Activated CD4-positive, alpha-beta T cell treated with anti-CD3 and anti-CD28 coated beads, Interleukin-2, amount 50 U/mL, for 1 hour (primary cell): ENCODE results near the gene FNBP1L.

Experiments
- DNase-seq: peaks from one replicate; pipeline ENCODE4 v3.0.0-alpha.2; 2020

FNBP1L gene

GRCh38 chr1:93495911-93496310 lies 48.0 kb downstream of the FNBP1L start:
- DNase-seq = no peak

GRCh38 chr1:93496520-93496919 lies 48.6 kb downstream of the FNBP1L start:
- no peak for DNase-seq

GRCh38 chr1:93499075-93499474 lies 51.2 kb downstream of the FNBP1L start:
- no peak for DNase-seq

GRCh38 chr1:93499533-93499932 lies 51.6 kb downstream of the FNBP1L start:
- no peak for DNase-seq

GRCh38 chr1:93500275-93500674 lies 52.4 kb downstream of the FNBP1L start:
- no peak for DNase-seq

GRCh38 chr1:93501399-93501798 lies 53.5 kb downstream of the FNBP1L start:
- no peak for DNase-seq

- no peak for DNase-seq
Measured at GRCh38 chr1:93501829-93502369, 54.0 kb downstream of the FNBP1L start.

- DNase-seq = no peak
Measured at GRCh38 chr1:93502571-93502970, 54.7 kb downstream of the FNBP1L start.

- no peak for DNase-seq
Measured at GRCh38 chr1:93503163-93503562, 55.2 kb downstream of the FNBP1L start.

- no peak for DNase-seq
Measured at GRCh38 chr1:93503816-93504215, 55.9 kb downstream of the FNBP1L start.

- no peak for DNase-seq
Measured at GRCh38 chr1:93504247-93505033, 56.5 kb downstream of the FNBP1L start.

GRCh38 chr1:93506126-93506525 lies 58.2 kb downstream of the FNBP1L start:
- DNase-seq = no peak

- DNase-seq = no peak
Measured at GRCh38 chr1:93516164-93516563, 68.2 kb downstream of the FNBP1L start.

GRCh38 chr1:93518516-93518915 lies 70.6 kb downstream of the FNBP1L start:
- DNase-seq = no peak

- no peak for DNase-seq
Measured at GRCh38 chr1:93519199-93519829, 71.4 kb downstream of the FNBP1L start.

GRCh38 chr1:93521618-93522017 lies 73.7 kb downstream of the FNBP1L start:
- no peak for DNase-seq

GRCh38 chr1:93522721-93523120 lies 74.8 kb downstream of the FNBP1L start:
- no peak for DNase-seq

- no peak for DNase-seq
Measured at GRCh38 chr1:93525431-93525830, 77.5 kb downstream of the FNBP1L start.

GRCh38 chr1:93526431-93526830 lies 78.5 kb downstream of the FNBP1L start:
- no peak for DNase-seq

- no peak for DNase-seq
Measured at GRCh38 chr1:93528412-93528811, 80.5 kb downstream of the FNBP1L start.

GRCh38 chr1:93531193-93531592 lies 83.3 kb downstream of the FNBP1L start:
- no peak for DNase-seq

- DNase-seq = no peak
Measured at GRCh38 chr1:93532780-93533378, 85.0 kb downstream of the FNBP1L start.

GRCh38 chr1:93533677-93534076 lies 85.8 kb downstream of the FNBP1L start:
- DNase-seq = no peak

- DNase-seq = no peak
Measured at GRCh38 chr1:93537396-93537795, 89.5 kb downstream of the FNBP1L start.
